Measurements from ENCODE around the gene CEP112. TPM values are rescaled to one million over a fixed set of nuclear protein-coding genes. Genes with fewer than 3 reads are reported as not detected.

The CEP112 gene
- total and polyA plus RNA-seq, 2 donors (not counting 3 experiments of a cell fraction or from before 2014, with no cell fraction given) = 1.5 to 25.3 TPM

- CTCF ChIA-PET = no interaction called here
- dilution Hi-C loops (cut with MboI; ENCODE audit: extremely low pct_ligation_motif_present, low sequenced_read_pairs) = no loop called here
- H3K27me3 ChIP-seq (ENCODE audit: control insufficient read depth in 2 of 2, insufficient read depth in 2 of 2, low read length in 2 of 2) = no peaks in the 10 kb centered on the region
These were observed 239.3 kb downstream of the CEP112 start for GRCh38 chr17:65952586-65952985.

More at GRCh38 chr17:65952586-65952985, 239.3 kb downstream of the CEP112 start:
- TF ChIP-seq FOS (IDR thresholded peaks at IDR 0.05; ENCODE audit: borderline replicate concordance, insufficient read depth, low read length) (no peak), JUN (IDR thresholded peaks at IDR 0.05; ENCODE audit: borderline replicate concordance, insufficient read depth, insufficient read length, low read depth) (no peak), CTCF (IDR thresholded peaks at IDR 0.05; ENCODE audit: extremely low read depth in 1 of 2, insufficient read depth in 1 of 2, low read depth in 1 of 2, low read length in 2 of 2) (no peak), MAX (IDR thresholded peaks at IDR 0.05; ENCODE audit: insufficient read depth, insufficient read length) (no peak), GATA2 (IDR thresholded peaks at IDR 0.05; ENCODE audit: insufficient read depth, insufficient read length, low read depth, low read length) (no peak), EZH2 (IDR thresholded peaks at IDR 0.05; ENCODE audit: borderline replicate concordance, low read depth, low read length, severe bottlenecking) (no peak), POLR2A (IDR thresholded peaks at IDR 0.05; ENCODE audit: low read depth, low read length) (no peak), POLR2AphosphoS5 (IDR thresholded peaks at IDR 0.05; ENCODE audit: insufficient read depth, low read depth, low read length) (no peak), MYC (IDR thresholded peaks at IDR 0.05; ENCODE audit: low read depth, low read length) (no peak)
- H3K36me3 ChIP-seq (ENCODE audit: control insufficient read depth in 2 of 2, extremely low read depth in 1 of 2, insufficient read depth in 2 of 2, low read length in 2 of 2) = no peaks in the 10 kb centered on the region
- no peak overlapping the region for H3K4me3 ChIP-seq (replicated peaks in 1 of 3; ENCODE audit: insufficient read depth in 1 of 3, low read depth in 1 of 3, low read length in 3 of 3)
- H3K9me3 ChIP-seq (replicated peaks; ENCODE audit: control insufficient read depth, insufficient read depth, low read length) = no peaks in the 10 kb centered on the region
- no peaks in the 10 kb centered on the region for H3K79me2 ChIP-seq (ENCODE audit: control insufficient read depth, insufficient read depth, low read length)
- H3K27ac ChIP-seq (ENCODE audit: insufficient read depth, low read depth, low read length) = no peak overlapping the region
- no peak overlapping the region for H3K9ac ChIP-seq (replicated peaks; ENCODE audit: extremely low read depth, insufficient read depth, low read length)
- no peaks in the 10 kb centered on the region for H3K4me1 ChIP-seq (ENCODE audit: control insufficient read depth, extremely low read depth, insufficient read depth, low read length)
- no peak overlapping the region for H3K4me2 ChIP-seq (ENCODE audit: insufficient read depth, low read length)
- POLR2A ChIA-PET = no interaction called here
- intact Hi-C loops (cut with micrococcal nuclease) = no loop called here
- no peaks in the 10 kb centered on the region for H4K20me1 ChIP-seq (replicated peaks; ENCODE audit: control insufficient read depth, extremely low read depth, insufficient read depth, low read length)
- DNase-seq (ENCODE audit: low read depth, low spot score) = no peak
- no TSS peak for BruUV-seq (replicated peaks)
- no peaks in the 10 kb centered on the region for H3K9me1 ChIP-seq (replicated peaks; ENCODE audit: control insufficient read depth, extremely low read depth, insufficient read depth, low read length)
- no peak for FAIRE-seq
- no peak overlapping the region for H2AFZ ChIP-seq (ENCODE audit: low read depth, low read length)

Data from endothelial cell of umbilical vein (primary cell).